ENCODE results near the gene C11orf21.

DNA sequence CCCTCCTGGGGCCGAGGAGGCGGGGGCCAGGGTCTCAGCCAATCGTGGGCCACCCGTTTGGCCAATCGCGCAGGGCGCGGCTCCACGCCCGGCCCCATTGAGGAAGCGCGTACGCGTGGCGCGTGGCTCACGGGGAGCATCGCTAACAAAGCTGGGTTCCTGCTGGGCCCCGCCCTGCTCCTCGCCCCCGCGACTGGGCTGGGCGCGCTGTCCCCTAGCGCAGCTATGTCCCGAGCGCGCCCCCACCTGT lies 30.7 kb downstream of the C11orf21 start:
- TF ChIP-seq, protein P1, sequence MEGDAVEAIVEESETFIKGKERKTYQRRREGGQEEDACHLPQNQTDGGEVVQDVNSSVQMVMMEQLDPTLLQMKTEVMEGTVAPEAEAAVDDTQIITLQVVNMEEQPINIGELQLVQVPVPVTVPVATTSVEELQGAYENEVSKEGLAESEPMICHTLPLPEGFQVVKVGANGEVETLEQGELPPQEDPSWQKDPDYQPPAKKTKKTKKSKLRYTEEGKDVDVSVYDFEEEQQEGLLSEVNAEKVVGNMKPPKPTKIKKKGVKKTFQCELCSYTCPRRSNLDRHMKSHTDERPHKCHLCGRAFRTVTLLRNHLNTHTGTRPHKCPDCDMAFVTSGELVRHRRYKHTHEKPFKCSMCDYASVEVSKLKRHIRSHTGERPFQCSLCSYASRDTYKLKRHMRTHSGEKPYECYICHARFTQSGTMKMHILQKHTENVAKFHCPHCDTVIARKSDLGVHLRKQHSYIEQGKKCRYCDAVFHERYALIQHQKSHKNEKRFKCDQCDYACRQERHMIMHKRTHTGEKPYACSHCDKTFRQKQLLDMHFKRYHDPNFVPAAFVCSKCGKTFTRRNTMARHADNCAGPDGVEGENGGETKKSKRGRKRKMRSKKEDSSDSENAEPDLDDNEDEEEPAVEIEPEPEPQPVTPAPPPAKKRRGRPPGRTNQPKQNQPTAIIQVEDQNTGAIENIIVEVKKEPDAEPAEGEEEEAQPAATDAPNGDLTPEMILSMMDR (IDR thresholded peaks at IDR 0.05; ENCODE audit: poor library complexity), result no peak
- TF ChIP-seq EZH2 (IDR thresholded peaks at IDR 0.05; ENCODE audit: borderline replicate concordance), result no peak
- TF ChIP-seq EZH2phosphoT487 (IDR thresholded peaks at IDR 0.05; ENCODE audit: low read depth, severe bottlenecking, unreplicated experiment), result no peak

Measured in hepatocyte (in vitro differentiated cells).